Adrenal gland (tissue), 5 donors: ENCODE data around the gene ARL13B.

Source experiments
- CTCF ChIP-seq, 6 experiments: fragments of 450-650 bp in 4 of 6; fragments of 200-600 bp in 2 of 6; sonication (generic) in 1 of 6; IDR thresholded peaks; 1 replicate in 5 of 6; 2 replicates in 1 of 6; pipeline versions ENCODE4 v1.5.1 to v1.8.0; 2016 to 2021; ENCODE audit warnings: antibody characterized with exemption in 6 of 6, mild to moderate bottlenecking in 2 of 6, moderate library complexity in 1 of 6
- POLR2A ChIP-seq, 2 donors: fragments of 450-650 bp; IDR thresholded peaks; one replicate each; pipeline ENCODE4 v1.6.1; 2017; ENCODE audit warnings: antibody characterized with exemption in 2 of 2, mild to moderate bottlenecking in 2 of 2, moderate library complexity in 1 of 2
- donor health status: DM: no; HTN: no; CAD: no.

GRCh38 chr3:93961026-93961425, 18.9 kb upstream of the ARL13B start:
- TF ChIP-seq POLR2A (IDR thresholded peaks at IDR 0.05) (no peak), CTCF (IDR thresholded peaks at IDR 0.05) (no peak)
